Mesendoderm (in vitro differentiated cells): ENCODE data around the gene PTPRQ.

Experiments used
- DNase-seq: peaks from one replicate; pipeline ENCODE4 v3.0.0; 2013
- H2AK5ac ChIP-seq: 2 replicates; pipeline ENCODE4 v1.6.1; 2013; ENCODE audit warnings: low read length, inconsistent platforms
- H2BK120ac ChIP-seq: 2 replicates; pipeline ENCODE4 v1.6.1; 2013; ENCODE audit warnings: low read depth, mild to moderate bottlenecking, low read length, moderate library complexity, mixed read lengths
- H2BK15ac ChIP-seq: replicated peaks from 2 replicates; pipeline ENCODE4 v1.6.1; 2013; ENCODE audit warnings: low read depth, mild to moderate bottlenecking, moderate library complexity
- H2BK5ac ChIP-seq: 2 replicates; pipeline ENCODE4 v1.6.1; 2013; ENCODE audit warnings: low read length, inconsistent platforms
- H3K18ac ChIP-seq: 2 replicates; pipeline ENCODE4 v1.6.1; 2013; ENCODE audit warnings: mild to moderate bottlenecking, low read length, mixed read lengths
- H3K23ac ChIP-seq: one replicate; pipeline ENCODE4 v1.6.1; 2013; ENCODE audit warnings: low read length
- H3K27ac ChIP-seq: 2 replicates; pipeline ENCODE4 v1.5.1; 2013; ENCODE audit warnings: low read depth, mild to moderate bottlenecking, inconsistent platforms, low read length, moderate library complexity
- H3K27me3 ChIP-seq: 2 replicates; pipeline ENCODE4 v1.6.1; 2013; ENCODE audit warnings: low read length, control low read depth, mild to moderate bottlenecking, inconsistent platforms; ENCODE audit not compliant: insufficient read depth, poor library complexity
- H3K36me3 ChIP-seq: 2 replicates; pipeline ENCODE4 v1.6.1; 2013; ENCODE audit warnings: low read length, inconsistent platforms; ENCODE audit not compliant: control insufficient read depth, insufficient read depth
- H3K4ac ChIP-seq: one replicate; pipeline ENCODE4 v1.6.1; 2013; ENCODE audit warnings: low read depth, mild to moderate bottlenecking, low read length, moderate library complexity
- H3K4me1 ChIP-seq: 2 replicates; pipeline ENCODE4 v1.6.1; 2013; ENCODE audit warnings: low read depth, low read length, inconsistent platforms; ENCODE audit not compliant: control insufficient read depth
- H3K4me2 ChIP-seq: 2 replicates; pipeline ENCODE4 v1.6.1; 2013; ENCODE audit warnings: low read length
- H3K4me3 ChIP-seq: 2 replicates; pipeline ENCODE4 v1.5.1; 2013; ENCODE audit warnings: mild to moderate bottlenecking, low read length
- H3K56ac ChIP-seq: one replicate; pipeline ENCODE4 v1.6.1; 2013; ENCODE audit warnings: low read length
- H3K79me1 ChIP-seq: 2 replicates; pipeline ENCODE4 v1.6.1; 2013; ENCODE audit warnings: low read length, inconsistent platforms
- H3K79me2 ChIP-seq: 2 replicates; pipeline ENCODE4 v1.6.1; 2013; ENCODE audit warnings: mild to moderate bottlenecking, low read length; ENCODE audit not compliant: control insufficient read depth, insufficient read depth
- H3K9ac ChIP-seq: 2 replicates; pipeline ENCODE4 v1.6.1; 2013; ENCODE audit warnings: low read length, inconsistent platforms
- H4K5ac ChIP-seq: one replicate; pipeline ENCODE4 v1.6.1; 2013; ENCODE audit warnings: low read length
- H4K8ac ChIP-seq: one replicate; pipeline ENCODE4 v1.6.1; 2013; ENCODE audit warnings: low read depth, mild to moderate bottlenecking, control low read depth, low read length, moderate library complexity
- whole genome bisulfite sequencing: extraction: QIAGEN DNeasy Blood & Tissue Kit; methylation state at CpG from one replicate; pipeline ENCODE4 v1.1.7; 2013; ENCODE audit warnings: low lambda C conversion rate, missing lambda C conversion rate; ENCODE audit not compliant: insufficient coverage; ENCODE audit errors: extremely low coverage; 5-methylcytosine and 5-hydroxymethylcytosine counted together

PTPRQ gene

GRCh38 chr12:80432061-80432460 is 12.0 kb upstream of the PTPRQ start:
- H2BK5ac ChIP-seq = no peak overlapping the region
- H3K27me3 ChIP-seq = no peaks in the 10 kb centered on the region
- H3K27ac ChIP-seq = no peak overlapping the region
- no peak overlapping the region for H2BK120ac ChIP-seq
- H3K79me1 ChIP-seq = no peaks in the 10 kb centered on the region
- no peak overlapping the region for H4K8ac ChIP-seq
- H4K5ac ChIP-seq = no peak overlapping the region
- H3K4me2 ChIP-seq = no peak overlapping the region
- H3K9ac ChIP-seq = no peak overlapping the region
- H3K79me2 ChIP-seq = no peaks in the 10 kb centered on the region
- WGBS = no CpG with 5 or more reads among the region's 2 CpGs
- H2BK15ac ChIP-seq = no peak overlapping the region
- H2AK5ac ChIP-seq = no peak overlapping the region
- no peak overlapping the region for H3K56ac ChIP-seq
- H3K36me3 ChIP-seq = no peaks in the 10 kb centered on the region
- no peak overlapping the region for H3K18ac ChIP-seq
- DNase-seq = no peak
- no peak overlapping the region for H3K23ac ChIP-seq
- H3K4ac ChIP-seq = no peak overlapping the region
- H3K4me3 ChIP-seq = no peak overlapping the region
- H3K4me1 ChIP-seq = no peaks in the 10 kb centered on the region

- Histone ChIP-seq H3K27me3 (no peaks in the 10 kb centered on the region), H4K5ac (no peak overlapping the region)
These were observed 2.1 kb upstream of the PTPRQ start for GRCh38 chr12:80441921-80442320.

GRCh38 chr12:80442426-80443222 is 1.4 kb upstream of the PTPRQ start:
- DNase-seq = peak; percentile 5
- H3K4me2 ChIP-seq = no peak overlapping the region
- no peak overlapping the region for H4K8ac ChIP-seq
- no CpG with 5 or more reads among the region's 7 CpGs for WGBS
- H3K56ac ChIP-seq = no peak overlapping the region
- no peak overlapping the region for H3K27ac ChIP-seq
- H3K4me3 ChIP-seq = no peak overlapping the region
- no peak overlapping the region for H2BK5ac ChIP-seq
- H3K4ac ChIP-seq = no peak overlapping the region
- no peaks in the 10 kb centered on the region for H3K4me1 ChIP-seq
- H3K23ac ChIP-seq = no peak overlapping the region
- no peak overlapping the region for H2BK120ac ChIP-seq
- H3K79me2 ChIP-seq = no peaks in the 10 kb centered on the region
- H3K9ac ChIP-seq = no peak overlapping the region
- no peak overlapping the region for H2AK5ac ChIP-seq
- no peaks in the 10 kb centered on the region for H3K27me3 ChIP-seq
- H3K79me1 ChIP-seq = no peaks in the 10 kb centered on the region
- H3K36me3 ChIP-seq = no peaks in the 10 kb centered on the region
- no peak overlapping the region for H4K5ac ChIP-seq
- no peak overlapping the region for H3K18ac ChIP-seq
- no peak overlapping the region for H2BK15ac ChIP-seq

More at GRCh38 chr12:80441921-80442320, 2.1 kb upstream of the PTPRQ start:
- no peak overlapping the region for H3K9ac ChIP-seq
- H3K56ac ChIP-seq = no peak overlapping the region
- no peak overlapping the region for H2BK5ac ChIP-seq
- no peak overlapping the region for H3K18ac ChIP-seq
- H3K36me3 ChIP-seq = no peaks in the 10 kb centered on the region
- H4K8ac ChIP-seq = no peak overlapping the region
- H2AK5ac ChIP-seq = no peak overlapping the region
- no peak overlapping the region for H2BK120ac ChIP-seq
- no peaks in the 10 kb centered on the region for H3K4me1 ChIP-seq
- no peak overlapping the region for H3K4ac ChIP-seq
- no peak overlapping the region for H2BK15ac ChIP-seq
- no peaks in the 10 kb centered on the region for H3K79me2 ChIP-seq
- no peak for DNase-seq
- H3K23ac ChIP-seq = no peak overlapping the region
- no peak overlapping the region for H3K27ac ChIP-seq
- no peak overlapping the region for H3K4me2 ChIP-seq
- no peaks in the 10 kb centered on the region for H3K79me1 ChIP-seq
- no peak overlapping the region for H3K4me3 ChIP-seq

GRCh38 chr12:80445083-80445793 is 1.2 kb downstream of the PTPRQ start:
- no peaks in the 10 kb centered on the region for H3K79me1 ChIP-seq
- WGBS = no CpG with 5 or more reads among the region's 5 CpGs
- no peak overlapping the region for H3K27ac ChIP-seq

GRCh38 chr12:80456513-80456912 is 12.5 kb downstream of the PTPRQ start:
- no peak overlapping the region for H3K56ac ChIP-seq
- H4K8ac ChIP-seq = no peak overlapping the region
- H3K9ac ChIP-seq = no peak overlapping the region
- no peak overlapping the region for H3K4ac ChIP-seq
- no peak overlapping the region for H3K23ac ChIP-seq
- no peak overlapping the region for H2BK120ac ChIP-seq
- no peak overlapping the region for H3K27ac ChIP-seq
- no peak overlapping the region for H2AK5ac ChIP-seq
- H3K4me3 ChIP-seq = no peak overlapping the region
- H2BK5ac ChIP-seq = no peak overlapping the region
- WGBS = no CpG with 5 or more reads among the region's 1 CpG
- no peak overlapping the region for H4K5ac ChIP-seq
- H3K18ac ChIP-seq = no peak overlapping the region
- no peaks in the 10 kb centered on the region for H3K79me1 ChIP-seq
- no peaks in the 10 kb centered on the region for H3K36me3 ChIP-seq
- no peak overlapping the region for H2BK15ac ChIP-seq
- no peaks in the 10 kb centered on the region for H3K4me1 ChIP-seq
- no peaks in the 10 kb centered on the region for H3K27me3 ChIP-seq
- H3K4me2 ChIP-seq = no peak overlapping the region
- no peaks in the 10 kb centered on the region for H3K79me2 ChIP-seq
- no peak for DNase-seq

More at GRCh38 chr12:80445083-80445793, 1.2 kb downstream of the PTPRQ start:
- no peak overlapping the region for H2AK5ac ChIP-seq
- H3K56ac ChIP-seq = no peak overlapping the region
- no peak overlapping the region for H3K4me3 ChIP-seq
- DNase-seq = no peak
- no peak overlapping the region for H4K8ac ChIP-seq
- H3K4ac ChIP-seq = no peak overlapping the region
- H3K79me2 ChIP-seq = no peaks in the 10 kb centered on the region
- no peaks in the 10 kb centered on the region for H3K36me3 ChIP-seq
- no peaks in the 10 kb centered on the region for H3K27me3 ChIP-seq
- no peak overlapping the region for H2BK15ac ChIP-seq
- no peaks in the 10 kb centered on the region for H3K4me1 ChIP-seq
- no peak overlapping the region for H2BK120ac ChIP-seq
- H2BK5ac ChIP-seq = no peak overlapping the region
- H3K9ac ChIP-seq = no peak overlapping the region
- no peak overlapping the region for H3K18ac ChIP-seq
- no peak overlapping the region for H4K5ac ChIP-seq
- no peak overlapping the region for H3K4me2 ChIP-seq
- no peak overlapping the region for H3K23ac ChIP-seq
